ENCODE measurements around the gene PPM1E. TPM values are rescaled to one million over a fixed set of nuclear protein-coding genes. Genes with fewer than 3 reads are reported as not detected.

PPM1E gene
- polyA plus RNA-seq, 1 donor from 2014 or later = 39.5 TPM

- no peak overlapping the region for H3K4me2 ChIP-seq (ENCODE audit: low read length)
- H4K20me1 ChIP-seq (ENCODE audit: insufficient read depth) = no peaks in the 10 kb centered on the region
- no peaks in the 10 kb centered on the region for H3K27me3 ChIP-seq (ENCODE audit: insufficient read depth, low read depth, low read length)
- H3K4me3 ChIP-seq (ENCODE audit: low read length) = no peak overlapping the region
- H2AFZ ChIP-seq (ENCODE audit: low read depth, low read length) = no peak overlapping the region
- H3F3A ChIP-seq (ENCODE audit: insufficient read depth, low read length, poor library complexity, severe bottlenecking) = no peaks in the 10 kb centered on the region
- no peaks in the 10 kb centered on the region for H3K9me2 ChIP-seq (ENCODE audit: insufficient read depth, low read length)
- no peaks in the 10 kb centered on the region for H3K9me3 ChIP-seq (ENCODE audit: low read length)
- H3K9ac ChIP-seq (ENCODE audit: low read length) = no peak overlapping the region
- H3K36me3 ChIP-seq (ENCODE audit: insufficient read depth, low read length) = no peaks in the 10 kb centered on the region
- no peak for TF ChIP-seq CTCF (IDR thresholded peaks at IDR 0.05; ENCODE audit: poor library complexity, severe bottlenecking)
- no peak for TF ChIP-seq EP300 (conservative IDR thresholded peaks at IDR 0.05; ENCODE audit: poor library complexity, severe bottlenecking)
- no peak for TF ChIP-seq POLR2AphosphoS5 (IDR thresholded peaks at IDR 0.05)
- TF ChIP-seq TAF1 (IDR thresholded peaks at IDR 0.05; ENCODE audit: low read depth) = no peak
- no peak for TF ChIP-seq MXI1 (conservative IDR thresholded peaks at IDR 0.05; ENCODE audit: poor library complexity, severe bottlenecking)
- no peak for TF ChIP-seq EZH2 (IDR thresholded peaks at IDR 0.05; ENCODE audit: borderline replicate concordance, insufficient read depth, low read length, poor library complexity, severe bottlenecking)
- TF ChIP-seq REST (IDR thresholded peaks at IDR 0.05; ENCODE audit: borderline replicate concordance) = no peak
- TF ChIP-seq SMC3 (conservative IDR thresholded peaks at IDR 0.05; ENCODE audit: poor library complexity) = no peak
- no peak overlapping the region for H3K27ac ChIP-seq (ENCODE audit: low read length)
- no peaks in the 10 kb centered on the region for H3K79me2 ChIP-seq (replicated peaks; ENCODE audit: insufficient read depth, low read length)
Measured at GRCh38 chr17:58728798-58729197, 26.9 kb upstream of the PPM1E start.

GRCh38 chr17:58730937-58731336 lies 24.7 kb upstream of the PPM1E start:
- H3K27me3 ChIP-seq (ENCODE audit: insufficient read depth, low read depth, low read length) = no peaks in the 10 kb centered on the region
- no peaks in the 10 kb centered on the region for H3K36me3 ChIP-seq (ENCODE audit: insufficient read depth, low read length)
- H3K9me3 ChIP-seq (ENCODE audit: low read length) = no peaks in the 10 kb centered on the region
- no peaks in the 10 kb centered on the region for H3F3A ChIP-seq (ENCODE audit: insufficient read depth, low read length, poor library complexity, severe bottlenecking)
- H3K4me2 ChIP-seq (ENCODE audit: low read length) = no peak overlapping the region
- no peaks in the 10 kb centered on the region for H4K20me1 ChIP-seq (ENCODE audit: insufficient read depth)
- no peak overlapping the region for H2AFZ ChIP-seq (ENCODE audit: low read depth, low read length)
- H3K9me2 ChIP-seq (ENCODE audit: insufficient read depth, low read length) = no peaks in the 10 kb centered on the region
- no peak overlapping the region for H3K9ac ChIP-seq (ENCODE audit: low read length)
- no peak overlapping the region for H3K4me3 ChIP-seq (ENCODE audit: low read length)
- H3K79me2 ChIP-seq (replicated peaks; ENCODE audit: insufficient read depth, low read length) = no peaks in the 10 kb centered on the region
- no peak overlapping the region for H3K27ac ChIP-seq (ENCODE audit: low read length)
- TF ChIP-seq EZH2 (IDR thresholded peaks at IDR 0.05; ENCODE audit: borderline replicate concordance, insufficient read depth, low read length, poor library complexity, severe bottlenecking) = no peak
- no peak for TF ChIP-seq REST (IDR thresholded peaks at IDR 0.05; ENCODE audit: borderline replicate concordance)
- no peak for TF ChIP-seq TAF1 (IDR thresholded peaks at IDR 0.05; ENCODE audit: low read depth)
- TF ChIP-seq MXI1 (conservative IDR thresholded peaks at IDR 0.05; ENCODE audit: poor library complexity, severe bottlenecking) = no peak
- TF ChIP-seq SMC3 (conservative IDR thresholded peaks at IDR 0.05; ENCODE audit: poor library complexity) = no peak
- TF ChIP-seq POLR2AphosphoS5 (IDR thresholded peaks at IDR 0.05) = no peak
- no peak for TF ChIP-seq EP300 (conservative IDR thresholded peaks at IDR 0.05; ENCODE audit: poor library complexity, severe bottlenecking)
- TF ChIP-seq CTCF (IDR thresholded peaks at IDR 0.05; ENCODE audit: poor library complexity, severe bottlenecking) = no peak
- TF ChIP-seq RAD21 (conservative IDR thresholded peaks at IDR 0.05) = no peak
